Measurements from ENCODE around the gene LRP2. TPM values are rescaled to one million over a fixed set of nuclear protein-coding genes. Genes with fewer than 3 reads are reported as not detected.

The LRP2 gene
- total RNA-seq, 4 donors from 2014 or later, result 0.65 TPM; not detected in 3

- TF ChIP-seq CTCF (IDR thresholded peaks at IDR 0.05; ENCODE audit: low read depth), result no peak
Observed at GRCh38 chr2:169178364-169178763, 184.0 kb downstream of the LRP2 start.

GRCh38 chr2:169175112-169175511 lies 187.2 kb downstream of the LRP2 start:
- no peak for TF ChIP-seq CTCF (IDR thresholded peaks at IDR 0.05; ENCODE audit: low read depth)

GRCh38 chr2:169173876-169174275 lies 188.5 kb downstream of the LRP2 start:
- TF ChIP-seq CTCF (IDR thresholded peaks at IDR 0.05; ENCODE audit: low read depth), result no peak

- TF ChIP-seq CTCF (IDR thresholded peaks at IDR 0.05; ENCODE audit: low read depth), result no peak
Observed at GRCh38 chr2:169172914-169173313, 189.4 kb downstream of the LRP2 start.

GRCh38 chr2:169172151-169172735 lies 190.1 kb downstream of the LRP2 start:
- TF ChIP-seq CTCF (IDR thresholded peaks at IDR 0.05; ENCODE audit: low read depth), result no peak

GRCh38 chr2:169165791-169166190 lies 196.5 kb downstream of the LRP2 start:
- no peak for TF ChIP-seq CTCF (IDR thresholded peaks at IDR 0.05; ENCODE audit: low read depth)

GRCh38 chr2:169164311-169164710 lies 198.0 kb downstream of the LRP2 start:
- no peak for TF ChIP-seq CTCF (IDR thresholded peaks at IDR 0.05; ENCODE audit: low read depth)
